Suprapubic skin (tissue), 4 donors: ENCODE results near the gene SEPTIN5. TPM values are rescaled to one million over a fixed set of nuclear protein-coding genes. Genes with fewer than 3 reads are reported as not detected.
"Not testable (repeated sequence)": the region's sequence is repeated elsewhere in the genome, so short reads cannot be mapped to it uniquely, and the experiment has no call there.

Source experiments
- DNase-seq, 2 donors: peaks; one replicate each; pipeline ENCODE4 v3.0.0-alpha.2; 2019; ENCODE audit warnings: low spot score in 2 of 2
- H3K27ac ChIP-seq: fragments of 200-600 bp; sonication (generic); one replicate; pipeline ENCODE4 v1.5.1; 2019
- H3K27me3 ChIP-seq: fragments of 200-600 bp; sonication (generic); one replicate; pipeline ENCODE4 v1.5.1; 2019
- H3K36me3 ChIP-seq: fragments of 200-600 bp; sonication (generic); one replicate; pipeline ENCODE4 v1.5.1; 2019
- H3K4me1 ChIP-seq: fragments of 200-600 bp; sonication (generic); one replicate; pipeline ENCODE4 v1.5.1; 2019
- H3K4me3 ChIP-seq: fragments of 200-600 bp; sonication (generic); one replicate; pipeline ENCODE4 v1.5.1; 2019; ENCODE audit warnings: mild to moderate bottlenecking
- H3K9me3 ChIP-seq: fragments of 200-600 bp; sonication (generic); one replicate; pipeline ENCODE4 v1.5.1; 2019
- EP300 ChIP-seq: sonication (generic); formaldehyde crosslinking; IDR thresholded peaks from one replicate; pipeline ENCODE4 v1.6.1; 2017; ENCODE audit warnings: antibody characterized with exemption
- POLR2A ChIP-seq, 2 donors: fragments of 450-650 bp; IDR thresholded peaks; one replicate each; pipeline ENCODE4 v1.6.1; 2017; ENCODE audit warnings: antibody characterized with exemption in 2 of 2, mild to moderate bottlenecking in 2 of 2, moderate library complexity in 2 of 2
- POLR2AphosphoS5 ChIP-seq, 3 donors: sonication (generic); formaldehyde crosslinking; IDR thresholded peaks; one replicate each; pipeline ENCODE4 v1.6.1; 2017; ENCODE audit warnings: antibody characterized with exemption in 3 of 3
- WGBS: methylation state at CpG from one replicate; pipeline ENCODE4 v1.1.5; 2018; 5-methylcytosine and 5-hydroxymethylcytosine counted together
- total RNA-seq, 4 donors: library from RNA; depleted of rRNA; stranded (reverse); fragments of >200 nt; gene quantifications; one replicate each; pipeline ENCODE4 v1.1.0, GENCODE V29; 2016
- TF ChIP-seq, protein P1 (sequence below), 2 donors: fragments of 200-600 bp in 1 of 2; fragments of 450-650 bp in 1 of 2; sonication (generic) in 1 of 2; IDR thresholded peaks; one replicate each; pipeline ENCODE4 v1.5.1; 2016 to 2019; ENCODE audit warnings: antibody characterized with exemption in 2 of 2, mild to moderate bottlenecking in 1 of 2, moderate library complexity in 1 of 2

SEPTIN5 gene
- total RNA-seq, 4 donors from 2014 or later = 89.0 to 147 (median 129) TPM

DNA sequence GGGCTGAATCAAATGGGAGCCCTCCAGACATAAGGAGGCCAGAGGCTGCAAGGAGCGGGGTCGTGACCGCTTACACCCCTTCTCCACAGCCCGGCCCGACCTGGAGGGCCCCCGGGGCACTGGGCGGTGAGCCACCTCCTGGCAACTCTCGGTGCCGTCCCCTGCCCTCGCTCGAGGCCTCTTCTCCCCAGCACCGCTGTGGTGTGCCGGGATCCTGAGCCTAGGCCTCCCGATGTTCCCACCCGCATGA, 8.6 kb downstream of the SEPTIN5 start:
- 69% methylated on average over 15 of the region's 15 CpGs for WGBS

DNA sequence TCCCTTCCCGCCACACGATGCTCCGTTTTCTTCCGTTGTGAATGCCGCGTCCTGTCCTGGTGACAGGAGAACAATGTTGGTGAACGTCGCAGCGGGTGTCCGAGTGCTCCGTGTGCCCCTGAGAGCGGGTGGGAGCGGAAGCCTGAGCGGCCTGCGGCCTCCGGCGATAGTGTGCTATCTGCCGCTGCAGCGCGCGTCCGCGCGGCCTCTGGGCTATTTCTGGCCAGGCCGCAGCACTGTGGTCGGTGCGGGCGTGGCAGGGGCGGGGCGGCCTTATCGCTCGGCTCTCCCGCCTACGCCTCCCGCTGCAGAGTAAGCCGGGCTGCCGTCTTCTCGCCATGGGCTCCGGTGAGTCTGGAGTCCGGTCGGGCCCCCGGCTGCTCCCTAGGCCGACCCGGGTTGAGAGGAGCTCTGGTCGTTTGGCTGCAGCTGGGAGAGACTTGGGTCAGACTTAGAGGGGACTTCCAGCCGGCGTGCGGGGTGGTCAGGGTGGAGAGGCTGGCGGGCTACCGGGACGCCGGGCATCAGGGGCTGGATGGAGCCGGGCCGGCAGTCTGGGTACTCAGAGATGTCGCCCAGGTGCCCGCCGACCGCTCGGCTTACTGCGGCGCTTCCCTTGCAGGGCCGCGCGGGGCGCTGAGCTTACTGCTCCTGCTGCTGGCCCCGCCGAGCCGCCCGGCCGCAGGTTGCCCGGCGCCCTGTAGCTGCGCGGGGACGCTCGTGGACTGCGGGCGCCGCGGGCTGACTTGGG, 9.1 kb downstream of the SEPTIN5 start, which contains the start of gene GP1BB:
Gene GP1BB (plus strand): TSS at position 308 of the 751 bp plus-strand sequence. CDS start 31 bp downstream, at position 339.
- no peak for DNase-seq
- Histone ChIP-seq H3K4me3 (peak within 1 kb of the TSS; percentile 43), H3K4me1 (peaks cover 28% of the 10 kb centered on the region), H3K36me3 (peaks cover 22% of the 10 kb centered on the region), H3K9me3 (no peaks in the 10 kb centered on the region), H3K27ac (no peak within 1 kb of the TSS), H3K27me3 (peaks cover 54% of the 10 kb centered on the region)
- TF ChIP-seq, protein P1, sequence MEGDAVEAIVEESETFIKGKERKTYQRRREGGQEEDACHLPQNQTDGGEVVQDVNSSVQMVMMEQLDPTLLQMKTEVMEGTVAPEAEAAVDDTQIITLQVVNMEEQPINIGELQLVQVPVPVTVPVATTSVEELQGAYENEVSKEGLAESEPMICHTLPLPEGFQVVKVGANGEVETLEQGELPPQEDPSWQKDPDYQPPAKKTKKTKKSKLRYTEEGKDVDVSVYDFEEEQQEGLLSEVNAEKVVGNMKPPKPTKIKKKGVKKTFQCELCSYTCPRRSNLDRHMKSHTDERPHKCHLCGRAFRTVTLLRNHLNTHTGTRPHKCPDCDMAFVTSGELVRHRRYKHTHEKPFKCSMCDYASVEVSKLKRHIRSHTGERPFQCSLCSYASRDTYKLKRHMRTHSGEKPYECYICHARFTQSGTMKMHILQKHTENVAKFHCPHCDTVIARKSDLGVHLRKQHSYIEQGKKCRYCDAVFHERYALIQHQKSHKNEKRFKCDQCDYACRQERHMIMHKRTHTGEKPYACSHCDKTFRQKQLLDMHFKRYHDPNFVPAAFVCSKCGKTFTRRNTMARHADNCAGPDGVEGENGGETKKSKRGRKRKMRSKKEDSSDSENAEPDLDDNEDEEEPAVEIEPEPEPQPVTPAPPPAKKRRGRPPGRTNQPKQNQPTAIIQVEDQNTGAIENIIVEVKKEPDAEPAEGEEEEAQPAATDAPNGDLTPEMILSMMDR (IDR thresholded peaks at IDR 0.05) = peak in 1 of 2 donors; percentile 3
- no peak for TF ChIP-seq POLR2AphosphoS5 (IDR thresholded peaks at IDR 0.05)
- WGBS = 82% methylated on average over 24 of the region's 80 CpGs

More for the DNA sequence above, 8.6 kb downstream of the SEPTIN5 start:
- no peak for DNase-seq
- Histone ChIP-seq H3K27me3 (peaks cover 54% of the 10 kb centered on the region), H3K4me3 (no peak overlapping the region), H3K36me3 (peaks cover 22% of the 10 kb centered on the region), H3K4me1 (peaks cover 30% of the 10 kb centered on the region), H3K9me3 (no peaks in the 10 kb centered on the region), H3K27ac (no peak overlapping the region)
- TF ChIP-seq POLR2AphosphoS5 (IDR thresholded peaks at IDR 0.05) (no peak), POLR2A (IDR thresholded peaks at IDR 0.05) (no peak), EP300 (no peak)
- TF ChIP-seq, protein P1 (IDR thresholded peaks at IDR 0.05) = no peak

DNA sequence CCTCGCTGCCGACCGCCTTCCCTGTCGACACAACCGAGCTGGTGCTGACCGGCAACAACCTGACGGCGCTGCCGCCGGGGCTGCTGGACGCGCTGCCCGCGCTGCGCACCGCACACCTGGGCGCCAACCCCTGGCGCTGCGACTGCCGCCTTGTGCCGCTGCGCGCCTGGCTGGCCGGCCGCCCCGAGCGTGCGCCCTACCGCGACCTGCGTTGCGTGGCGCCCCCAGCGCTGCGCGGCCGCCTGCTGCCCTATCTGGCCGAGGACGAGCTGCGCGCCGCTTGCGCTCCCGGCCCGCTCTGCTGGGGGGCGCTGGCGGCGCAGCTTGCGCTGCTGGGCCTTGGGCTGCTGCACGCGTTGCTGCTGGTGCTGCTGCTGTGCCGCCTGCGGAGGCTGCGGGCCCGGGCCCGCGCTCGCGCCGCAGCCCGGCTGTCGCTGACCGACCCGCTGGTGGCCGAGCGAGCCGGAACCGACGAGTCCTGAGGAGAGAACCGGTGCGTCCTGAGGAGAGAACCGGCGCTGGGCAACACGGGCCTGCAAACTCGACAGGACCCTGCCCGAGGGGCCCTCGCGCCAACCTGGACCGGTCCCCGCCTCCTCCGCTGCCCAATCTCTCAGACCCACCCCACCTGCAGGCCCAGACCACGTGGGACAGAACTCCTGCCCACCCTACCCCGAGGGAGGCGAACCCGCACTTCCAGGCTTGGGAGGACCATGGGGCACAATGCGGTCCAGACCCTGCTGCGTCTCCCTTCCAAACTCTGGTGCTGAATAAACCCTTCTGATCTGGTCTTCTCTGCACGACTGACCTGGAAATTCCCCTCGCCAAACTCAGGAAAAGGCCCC, 9.9 kb downstream of the SEPTIN5 start:
- H3K4me1 ChIP-seq = peaks cover 20% of the 10 kb centered on the region
- H3K36me3 ChIP-seq = peaks cover 22% of the 10 kb centered on the region
- H3K4me3 ChIP-seq = peak overlapping the region; percentile 43
- DNase-seq = no peak
- peaks cover 50% of the 10 kb centered on the region for H3K27me3 ChIP-seq
- 32% methylated on average over 8 of the region's 89 CpGs for WGBS
- no peaks in the 10 kb centered on the region for H3K9me3 ChIP-seq
- H3K27ac ChIP-seq = no peak overlapping the region
- TF ChIP-seq, protein P1 (IDR thresholded peaks at IDR 0.05) = peak in 1 of 2 donors; percentile 3
- TF ChIP-seq POLR2AphosphoS5 (IDR thresholded peaks at IDR 0.05) = no peak

DNA sequence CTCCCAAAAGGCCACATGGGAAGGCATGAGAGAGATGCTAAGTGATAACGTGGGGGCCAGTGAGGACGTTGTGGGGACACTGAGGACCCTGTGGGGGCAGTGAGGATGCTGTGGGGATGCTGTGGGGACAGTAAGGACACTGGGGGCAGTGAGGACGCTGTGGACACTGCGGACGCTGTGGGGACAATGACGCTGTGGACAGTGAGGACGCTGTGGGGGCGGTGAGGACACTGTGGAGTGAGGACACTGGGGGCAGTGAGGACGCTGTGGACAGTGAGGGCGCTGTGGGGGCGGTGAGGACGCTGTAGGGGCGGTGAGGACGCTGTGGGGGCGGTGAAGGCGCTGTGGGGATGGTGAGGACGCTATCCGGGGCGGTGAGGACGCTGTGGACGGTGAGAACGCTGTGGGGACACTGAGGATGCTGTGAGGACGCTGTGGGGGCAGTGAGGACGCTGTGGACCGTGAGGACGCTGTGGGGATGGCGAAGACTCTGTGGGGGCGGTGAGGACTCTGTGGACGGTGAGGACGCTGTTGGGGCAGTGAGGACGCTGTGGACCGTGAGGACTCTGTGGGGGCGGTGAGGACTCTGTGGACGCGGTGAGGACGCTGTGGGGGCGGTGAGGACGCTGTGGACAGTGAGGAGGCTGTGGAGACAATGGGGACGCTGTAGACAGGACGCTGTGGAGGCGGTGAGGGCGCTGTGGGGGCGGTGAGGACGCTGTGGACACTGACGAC, 10.8 kb downstream of the SEPTIN5 start:
- no peaks in the 10 kb centered on the region for H3K9me3 ChIP-seq
- WGBS = 72% methylated on average over 45 of the region's 45 CpGs
- no peak overlapping the region for H3K4me3 ChIP-seq
- DNase-seq = no peak
- H3K27ac ChIP-seq = no peak overlapping the region
- H3K4me1 ChIP-seq = peaks cover 20% of the 10 kb centered on the region
- TF ChIP-seq, protein P1 (IDR thresholded peaks at IDR 0.05) = no peak
- TF ChIP-seq POLR2AphosphoS5 (IDR thresholded peaks at IDR 0.05) (no peak), EP300 (no peak), POLR2A (IDR thresholded peaks at IDR 0.05) (no peak)
- peaks cover 46% of the 10 kb centered on the region for H3K27me3 ChIP-seq
- peaks cover 22% of the 10 kb centered on the region for H3K36me3 ChIP-seq

DNA sequence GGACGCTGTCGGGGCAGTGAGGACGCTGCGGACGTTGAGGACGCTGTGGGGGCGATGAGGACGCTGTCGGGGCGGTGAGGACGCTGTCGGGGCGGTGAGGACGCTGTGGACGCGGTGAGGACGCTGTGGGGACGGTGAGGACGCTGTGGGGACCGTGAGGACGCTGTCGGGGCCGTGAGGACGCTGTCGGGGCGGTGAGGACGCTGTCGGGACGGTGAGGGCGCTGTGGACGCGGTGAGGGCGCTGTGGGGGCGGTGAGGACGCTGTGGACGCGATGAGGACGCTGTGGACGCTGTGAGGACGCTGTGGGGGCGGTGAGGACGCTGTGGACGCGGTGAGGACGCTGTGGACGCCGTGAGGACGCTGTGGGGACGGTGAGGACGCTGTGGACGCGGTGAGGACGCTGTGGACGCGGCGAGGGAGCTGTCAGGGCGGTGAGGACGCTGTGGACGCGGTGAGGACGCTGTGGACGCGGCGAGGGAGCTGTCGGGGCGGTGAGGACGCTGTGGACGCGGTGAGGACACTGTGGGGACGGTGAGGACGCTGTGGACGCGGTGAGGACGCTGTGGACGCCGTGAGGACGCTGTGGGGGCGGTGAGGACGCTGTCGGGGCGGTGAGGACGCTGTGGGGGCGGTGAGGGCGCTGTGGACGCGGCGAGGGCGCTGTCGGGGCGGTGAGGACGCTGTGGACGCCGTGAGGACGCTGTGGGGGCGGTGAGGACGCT, 11.9 kb downstream of the SEPTIN5 start:
- H3K27ac ChIP-seq, DNase-seq, H3K9me3 ChIP-seq, H3K4me3 ChIP-seq: not testable (repeated sequence)
- Histone ChIP-seq H3K27me3 (peaks cover 46% of the 10 kb centered on the region), H3K36me3 (peaks cover 17% of the 10 kb centered on the region), H3K4me1 (peaks cover 30% of the 10 kb centered on the region)
- WGBS = 86% methylated on average over 96 of the region's 96 CpGs
